Measurements from ENCODE around the gene CST7.

CST7 gene

GRCh38 chr20:24909086-24909780 lies 39.8 kb upstream of the CST7 start:
- TF ChIP-seq SPI1 (IDR thresholded peaks at IDR 0.05; ENCODE audit: borderline replicate concordance, low read depth) (no peak), REST (IDR thresholded peaks at IDR 0.05; ENCODE audit: insufficient replicate concordance, low read depth) (no peak), POLR2AphosphoS5 (IDR thresholded peaks at IDR 0.05; ENCODE audit: low read depth) (no peak), GABPA (IDR thresholded peaks at IDR 0.05; ENCODE audit: low read depth) (no peak), CTCF (IDR thresholded peaks at IDR 0.05; ENCODE audit: insufficient read depth, low read length) (no peak)
- no peak for DNase-seq (ENCODE audit: low read depth in 1 of 2, low spot score in 1 of 2)

GRCh38 chr20:24909861-24910260 lies 39.2 kb upstream of the CST7 start:
- H3K4me3 ChIP-seq (replicated peaks; ENCODE audit: insufficient read depth, low read length): no peak overlapping the region
- DNase-seq (ENCODE audit: low read depth in 1 of 2, low spot score in 1 of 2): no peak
- H3K27ac ChIP-seq (replicated peaks): no peak overlapping the region
- TF ChIP-seq CTCF (IDR thresholded peaks at IDR 0.05; ENCODE audit: insufficient read depth, low read length) (no peak), GABPA (IDR thresholded peaks at IDR 0.05; ENCODE audit: low read depth) (no peak), SPI1 (IDR thresholded peaks at IDR 0.05; ENCODE audit: borderline replicate concordance, low read depth) (no peak), POLR2AphosphoS5 (IDR thresholded peaks at IDR 0.05; ENCODE audit: low read depth) (no peak), REST (IDR thresholded peaks at IDR 0.05; ENCODE audit: insufficient replicate concordance, low read depth) (no peak)
- no peaks in the 10 kb centered on the region for H3K27me3 ChIP-seq (ENCODE audit: insufficient read depth, poor library complexity, severe bottlenecking)

More at GRCh38 chr20:24909086-24909780, 39.8 kb upstream of the CST7 start:
- Histone ChIP-seq H3K4me3 (replicated peaks; ENCODE audit: insufficient read depth, low read length) (no peak overlapping the region), H3K27me3 (ENCODE audit: insufficient read depth, poor library complexity, severe bottlenecking) (no peaks in the 10 kb centered on the region), H3K27ac (replicated peaks) (no peak overlapping the region)

GRCh38 chr20:24910461-24910860 lies 38.6 kb upstream of the CST7 start:
- Histone ChIP-seq H3K27me3 (ENCODE audit: insufficient read depth, poor library complexity, severe bottlenecking) (no peaks in the 10 kb centered on the region), H3K4me3 (replicated peaks; ENCODE audit: insufficient read depth, low read length) (no peak overlapping the region), H3K27ac (replicated peaks) (no peak overlapping the region)
- no peak for TF ChIP-seq POLR2AphosphoS5 (IDR thresholded peaks at IDR 0.05; ENCODE audit: low read depth)
- no peak for TF ChIP-seq GABPA (IDR thresholded peaks at IDR 0.05; ENCODE audit: low read depth)
- TF ChIP-seq REST (IDR thresholded peaks at IDR 0.05; ENCODE audit: insufficient replicate concordance, low read depth): no peak
- TF ChIP-seq CTCF (IDR thresholded peaks at IDR 0.05; ENCODE audit: insufficient read depth, low read length): no peak
- no peak for TF ChIP-seq SPI1 (IDR thresholded peaks at IDR 0.05; ENCODE audit: borderline replicate concordance, low read depth)
- DNase-seq (ENCODE audit: low read depth in 1 of 2, low spot score in 1 of 2): no peak
